HG03558 (cell line): ENCODE measurements around the gene TMEM120B.

Experiments used
- ATAC-seq: cut with Tn5 transposase; IDR thresholded peaks from one replicate; pipeline ENCODE4 v1.9.1; 2021; ENCODE audit warnings: moderate number of reproducible peaks; ENCODE audit not compliant: unreplicated experiment; ENCODE audit errors: extremely low read depth

The TMEM120B gene

DNA sequence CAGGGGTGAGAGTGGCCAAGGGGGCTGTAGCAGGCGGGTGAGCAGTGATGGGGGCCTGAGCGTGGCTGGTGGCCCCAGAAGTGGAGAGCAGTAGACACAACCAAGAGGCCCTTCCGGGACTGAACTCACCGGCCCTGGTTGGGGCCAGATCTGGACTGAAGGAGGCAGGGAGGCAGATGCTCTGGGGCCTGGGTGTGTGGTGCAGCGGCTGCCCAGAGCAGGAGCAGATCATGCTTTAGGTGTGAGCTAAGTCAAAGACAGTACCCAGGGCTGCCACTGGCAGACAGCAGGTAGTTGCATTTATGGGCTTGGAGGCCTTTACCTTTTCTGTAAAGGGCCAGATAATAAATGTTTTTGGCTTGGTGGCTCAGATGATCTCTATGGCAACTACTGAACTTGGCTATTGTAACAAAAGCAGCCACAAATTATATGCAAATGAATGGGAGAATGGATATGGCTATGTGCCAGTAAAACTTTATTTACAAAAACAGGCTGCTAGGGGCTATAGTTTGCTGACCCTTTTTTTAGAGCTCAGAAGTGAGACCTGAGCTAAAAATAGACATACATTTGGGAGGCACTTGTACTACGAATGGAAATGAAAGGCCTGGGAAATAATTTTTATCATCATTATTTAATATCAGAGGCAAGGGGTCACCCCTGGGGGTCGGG, 116.8 kb downstream of the TMEM120B start:
- ATAC-seq = no peak

GRCh38 chr12:121830134-121830533, 117.6 kb downstream of the TMEM120B start:
- no peak for ATAC-seq

GRCh38 chr12:121830588-121831265, 118.2 kb downstream of the TMEM120B start:
- ATAC-seq = no peak
